COLO829 (cell line): ENCODE data around the gene NVL.
"Not testable (repeated sequence)": the region's sequence is repeated elsewhere in the genome, so short reads cannot be mapped to it uniquely, and the experiment has no call there.

Experiments
- DNase-seq: peaks from one replicate; pipeline ENCODE4 v3.0.0; 2012; ENCODE audit warnings: low spot score

NVL gene

GRCh38 chr1:224329842-224330753, at the start of gene NVL:
Gene NVL, minus strand, starts transcription at chr1:224330172. Its CDS starts 45 bp downstream, at chr1:224330127.
- DNase-seq = peak; percentile 87

- DNase-seq = no peak
Observed at GRCh38 chr1:224378855-224379631, 49.1 kb upstream of the NVL start.

- DNase-seq = no peak
Observed at GRCh38 chr1:224377676-224378006, 47.7 kb upstream of the NVL start.

GRCh38 chr1:224375059-224375458, 45.1 kb upstream of the NVL start:
- no peak for DNase-seq

- DNase-seq = no peak
Observed at GRCh38 chr1:224373008-224373590, 43.1 kb upstream of the NVL start.

DNA sequence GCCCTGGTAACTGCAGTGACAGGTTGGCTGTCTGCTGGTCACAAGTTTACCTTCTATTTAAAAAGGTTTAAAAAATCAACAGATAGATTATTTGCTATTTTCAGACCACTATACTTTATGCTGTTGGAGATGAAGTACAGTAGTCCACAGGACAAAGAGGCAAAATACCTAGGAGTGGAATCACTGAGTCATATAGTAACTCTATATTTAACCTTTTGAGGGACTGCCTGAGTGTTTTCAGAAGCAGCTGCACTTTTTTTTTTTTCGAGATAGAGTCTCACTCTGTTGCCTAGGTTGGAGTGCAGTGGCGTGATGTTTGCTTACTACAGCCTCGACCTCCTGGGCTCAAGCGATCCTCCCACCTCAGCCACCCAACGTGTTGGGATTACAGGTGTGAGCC, 38.4 kb upstream of the NVL start:
- DNase-seq = no peak

DNA sequence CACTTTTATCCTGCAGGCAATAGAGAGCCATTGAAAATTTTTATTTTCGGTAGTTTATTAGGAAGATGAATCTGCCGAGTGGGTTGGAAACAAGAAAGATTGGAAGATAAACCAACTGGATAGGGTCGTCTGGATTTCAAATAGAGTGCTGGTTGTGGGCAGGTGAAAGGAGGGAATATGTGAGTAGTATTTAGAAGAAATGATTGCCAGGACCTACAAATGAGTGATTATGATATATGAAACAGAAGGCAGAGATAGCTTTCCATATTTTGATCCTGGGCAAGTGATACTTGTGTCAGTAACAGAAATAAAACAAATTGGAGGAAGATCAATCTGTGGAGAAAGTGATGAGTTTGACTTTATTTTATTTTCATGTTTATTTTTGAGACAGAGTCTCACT, 29.2 kb upstream of the NVL start:
- DNase-seq = no peak

DNA sequence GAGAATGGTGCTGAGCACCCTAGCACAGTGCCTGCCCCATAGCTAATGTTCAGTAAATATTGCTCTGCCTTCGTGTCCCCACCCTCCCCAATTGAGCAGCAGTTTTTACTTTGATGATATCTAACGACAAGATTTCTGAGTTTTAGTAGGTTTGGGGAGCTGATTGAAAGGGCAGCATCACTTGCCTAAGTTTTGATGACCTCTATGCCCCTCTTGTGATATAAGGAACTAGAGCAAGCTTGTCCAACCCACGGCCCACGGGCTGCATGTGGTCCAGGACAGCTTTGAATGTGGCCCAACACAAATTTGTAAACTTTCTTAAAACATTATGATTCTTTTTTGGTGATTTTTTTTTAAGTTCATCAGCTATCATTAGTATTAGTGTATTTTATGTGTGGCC, 28.3 kb upstream of the NVL start:
- no peak for DNase-seq

GRCh38 chr1:224357626-224358124, 27.7 kb upstream of the NVL start:
- DNase-seq = no peak

DNA sequence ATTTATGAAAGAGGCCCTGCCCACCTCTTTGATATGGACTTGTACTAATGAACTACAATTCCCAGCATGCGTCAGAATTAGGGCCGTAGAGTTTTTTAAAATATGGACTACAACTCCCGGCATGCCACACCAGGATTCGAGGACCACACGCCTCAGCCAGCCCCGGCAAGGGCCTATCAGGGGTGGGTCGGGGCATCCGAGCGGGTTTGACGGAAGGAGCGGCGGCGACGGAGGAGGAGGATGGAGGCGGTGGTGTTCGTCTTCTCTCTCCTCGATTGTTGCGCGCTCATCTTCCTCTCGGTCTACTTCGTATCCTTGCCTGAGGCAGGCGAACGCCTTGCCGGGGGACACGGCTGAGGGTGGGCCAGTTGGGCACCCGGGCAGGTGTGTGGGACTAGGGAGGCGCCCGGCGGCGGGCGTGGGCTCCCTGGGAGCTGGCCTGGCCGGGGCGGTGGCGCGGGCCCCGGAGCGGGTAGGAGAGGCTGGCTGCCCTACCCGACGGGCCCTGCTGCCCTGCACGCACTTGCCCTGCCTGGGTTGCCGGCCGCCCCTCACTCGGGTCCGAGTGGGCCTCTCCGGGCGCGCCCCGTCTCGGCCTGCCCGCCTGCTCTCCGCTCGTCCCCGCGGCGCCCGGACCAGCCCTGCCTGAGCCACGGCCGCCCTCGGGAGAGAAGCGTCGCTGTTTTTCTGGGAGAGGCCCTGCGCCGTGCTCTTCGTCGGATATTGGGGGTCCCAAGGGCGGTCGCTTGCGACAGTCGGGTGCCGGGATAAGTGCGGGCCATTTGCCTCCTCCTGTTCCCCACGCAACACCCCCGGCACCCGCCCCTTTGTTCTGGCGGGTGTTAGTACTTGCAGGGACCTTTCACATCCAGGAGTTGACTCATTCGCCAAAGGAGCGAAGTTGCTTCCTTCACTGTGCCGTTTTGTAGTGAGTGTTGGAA, 27.0 kb upstream of the NVL start, which contains the start of gene CNIH4:
CNIH4 (plus strand) TSS at position 195 of the 941 bp plus-strand sequence; CDS start at position 241, 46 bp downstream.
- DNase-seq = peak; percentile 97

GRCh38 chr1:224353975-224354925, 24.3 kb upstream of the NVL start:
- DNase-seq = no peak

DNA sequence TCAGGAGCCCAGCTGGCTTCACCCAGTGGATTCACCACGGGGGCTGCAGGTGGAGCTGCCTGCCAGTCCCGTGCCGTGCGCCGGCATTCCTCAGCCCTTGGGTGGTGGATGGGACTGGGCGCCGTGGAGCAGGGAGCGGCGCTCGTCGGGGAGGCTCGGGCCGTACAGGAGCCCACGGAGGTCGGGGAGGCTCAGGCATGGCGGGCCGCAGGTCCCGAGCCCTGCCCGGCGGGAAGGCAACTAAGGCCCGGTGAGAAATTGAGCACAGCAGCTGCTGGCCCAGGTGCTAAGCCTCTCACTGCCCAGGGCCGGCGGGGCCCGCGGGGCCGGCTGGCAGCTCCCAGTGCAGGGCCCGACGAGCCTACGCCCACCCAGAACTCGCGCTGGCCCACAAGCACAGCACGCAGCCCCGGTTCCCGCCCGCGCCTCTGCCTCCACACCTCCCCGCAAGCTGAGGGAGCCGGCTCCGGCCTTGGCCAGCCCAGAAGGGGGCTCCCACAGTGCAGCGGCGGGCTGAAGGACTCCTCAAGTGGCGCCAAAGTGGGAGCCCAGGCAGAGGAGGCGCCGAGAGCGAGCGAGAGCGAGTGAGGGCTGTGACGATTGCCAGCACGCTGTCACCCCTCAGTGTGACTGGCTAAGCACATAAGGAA, 22.6 kb upstream of the NVL start:
- DNase-seq = not testable (repeated sequence)

- not testable (repeated sequence) for DNase-seq
Observed at GRCh38 chr1:224349716-224350115, 19.7 kb upstream of the NVL start.

GRCh38 chr1:224348137-224348536, 18.2 kb upstream of the NVL start:
- DNase-seq = no peak

DNA sequence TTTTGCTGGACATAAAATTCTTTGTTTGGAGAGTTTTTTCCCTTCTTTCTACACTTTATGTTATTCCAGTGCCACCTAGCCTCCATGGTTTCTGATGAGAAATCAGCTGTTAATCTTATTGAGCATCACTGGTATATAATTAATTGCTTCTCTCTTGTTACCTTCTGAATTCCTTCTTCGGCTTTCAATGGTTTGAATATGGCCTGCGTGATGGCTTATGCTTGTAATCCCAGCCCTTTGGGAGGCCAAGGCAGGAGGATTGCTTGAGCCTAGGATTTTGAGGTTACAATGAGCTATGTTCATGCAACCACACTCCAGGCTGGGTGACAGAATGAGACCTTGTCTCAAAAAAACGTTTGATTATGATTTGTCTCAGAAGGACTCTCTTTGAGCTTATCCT, 13.7 kb upstream of the NVL start:
- no peak for DNase-seq

- not testable (repeated sequence) for DNase-seq
Observed at GRCh38 chr1:224340453-224341384, 10.7 kb upstream of the NVL start.

- DNase-seq = no peak
Observed at GRCh38 chr1:224339442-224340033, 9.6 kb upstream of the NVL start.
